Activated CD4-positive, alpha-beta T cell treated with anti-CD3 and anti-CD28 coated beads, Interleukin-2, amount 50 U/mL, for 24 hours (primary cell): ENCODE data around the gene HSD3B2.

ENCODE experiments used
- DNase-seq, 2 donors: peaks; one replicate each; pipeline ENCODE4 v3.0.0-alpha.2; 2020; ENCODE audit warnings: low read depth in 1 of 2, low spot score in 1 of 2

The HSD3B2 gene

GRCh38 chr1:119396982-119397381 lies 18.0 kb upstream of the HSD3B2 start:
- no peak for DNase-seq

GRCh38 chr1:119397986-119398385 lies 17.0 kb upstream of the HSD3B2 start:
- DNase-seq = no peak

GRCh38 chr1:119404736-119405135 lies 10.2 kb upstream of the HSD3B2 start:
- DNase-seq = no peak

GRCh38 chr1:119409731-119410130 lies 5.2 kb upstream of the HSD3B2 start:
- DNase-seq = no peak

- no peak for DNase-seq
These were observed 4.0 kb upstream of the HSD3B2 start for GRCh38 chr1:119410961-119411360.

- DNase-seq = no peak
These were observed 1.2 kb downstream of the HSD3B2 start for GRCh38 chr1:119416006-119416640.

GRCh38 chr1:119419109-119419508 lies 4.2 kb downstream of the HSD3B2 start:
- DNase-seq = no peak

- no peak for DNase-seq
These were observed 5.7 kb downstream of the HSD3B2 start for GRCh38 chr1:119420638-119421037.

- no peak for DNase-seq
These were observed 7.7 kb downstream of the HSD3B2 start for GRCh38 chr1:119422631-119423030.

- DNase-seq = no peak
These were observed 14.0 kb downstream of the HSD3B2 start for GRCh38 chr1:119428991-119429390.

GRCh38 chr1:119429687-119430086 lies 14.7 kb downstream of the HSD3B2 start:
- DNase-seq = no peak

GRCh38 chr1:119430486-119430885 lies 15.5 kb downstream of the HSD3B2 start:
- DNase-seq = no peak

GRCh38 chr1:119431836-119432235 lies 16.9 kb downstream of the HSD3B2 start:
- no peak for DNase-seq

GRCh38 chr1:119435052-119435451 lies 20.1 kb downstream of the HSD3B2 start:
- DNase-seq = no peak

GRCh38 chr1:119438761-119439160 lies 23.8 kb downstream of the HSD3B2 start:
- no peak for DNase-seq

GRCh38 chr1:119440721-119441307 lies 25.9 kb downstream of the HSD3B2 start:
- DNase-seq = no peak

GRCh38 chr1:119442756-119443155 lies 27.8 kb downstream of the HSD3B2 start:
- DNase-seq = no peak

- DNase-seq = no peak
These were observed 31.4 kb downstream of the HSD3B2 start for GRCh38 chr1:119446321-119446720.

GRCh38 chr1:119447344-119448126 lies 32.6 kb downstream of the HSD3B2 start:
- no peak for DNase-seq

- DNase-seq = no peak
These were observed 33.2 kb downstream of the HSD3B2 start for GRCh38 chr1:119448127-119448511.

- no peak for DNase-seq
These were observed 35.0 kb downstream of the HSD3B2 start for GRCh38 chr1:119449971-119450370.

GRCh38 chr1:119451158-119451557 lies 36.2 kb downstream of the HSD3B2 start:
- DNase-seq = no peak
